Breast epithelium (tissue), 3 donors: ENCODE measurements around the gene SBNO1.

ENCODE experiments used
- POLR2AphosphoS5 ChIP-seq, 3 donors: sonication (generic); formaldehyde crosslinking; IDR thresholded peaks; one replicate each; pipeline ENCODE4 v1.6.1; 2017; ENCODE audit warnings: antibody characterized with exemption in 3 of 3
- TF ChIP-seq, protein P1 (sequence below), 3 donors: fragments of 450-650 bp; IDR thresholded peaks; one replicate each; pipeline ENCODE4 v1.5.1; 2016 to 2017; ENCODE audit warnings: antibody characterized with exemption in 3 of 3, mild to moderate bottlenecking in 3 of 3, moderate library complexity in 3 of 3

DNA sequence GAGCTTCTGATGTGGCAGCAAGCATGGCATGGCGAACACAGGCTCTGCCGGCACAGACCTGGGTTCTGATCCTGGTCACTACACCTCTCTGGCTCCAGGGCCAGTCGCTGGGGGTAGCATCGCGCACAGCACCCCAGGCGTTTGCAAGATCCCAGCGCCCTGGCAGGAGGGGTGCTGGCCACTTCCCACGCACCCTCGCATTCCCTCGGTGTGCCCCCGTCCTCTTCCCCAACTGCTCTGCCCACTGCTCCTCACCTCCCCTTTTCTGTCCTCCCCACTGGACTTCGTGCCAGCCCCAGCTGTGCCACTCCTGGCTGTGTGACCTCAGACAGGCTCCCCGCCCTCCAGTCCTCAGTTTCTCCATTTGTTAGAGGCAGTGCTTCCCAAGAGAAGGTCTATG lies 95.8 kb downstream of the SBNO1 start:
- TF ChIP-seq POLR2AphosphoS5 (IDR thresholded peaks at IDR 0.05), result no peak
- TF ChIP-seq, protein P1, sequence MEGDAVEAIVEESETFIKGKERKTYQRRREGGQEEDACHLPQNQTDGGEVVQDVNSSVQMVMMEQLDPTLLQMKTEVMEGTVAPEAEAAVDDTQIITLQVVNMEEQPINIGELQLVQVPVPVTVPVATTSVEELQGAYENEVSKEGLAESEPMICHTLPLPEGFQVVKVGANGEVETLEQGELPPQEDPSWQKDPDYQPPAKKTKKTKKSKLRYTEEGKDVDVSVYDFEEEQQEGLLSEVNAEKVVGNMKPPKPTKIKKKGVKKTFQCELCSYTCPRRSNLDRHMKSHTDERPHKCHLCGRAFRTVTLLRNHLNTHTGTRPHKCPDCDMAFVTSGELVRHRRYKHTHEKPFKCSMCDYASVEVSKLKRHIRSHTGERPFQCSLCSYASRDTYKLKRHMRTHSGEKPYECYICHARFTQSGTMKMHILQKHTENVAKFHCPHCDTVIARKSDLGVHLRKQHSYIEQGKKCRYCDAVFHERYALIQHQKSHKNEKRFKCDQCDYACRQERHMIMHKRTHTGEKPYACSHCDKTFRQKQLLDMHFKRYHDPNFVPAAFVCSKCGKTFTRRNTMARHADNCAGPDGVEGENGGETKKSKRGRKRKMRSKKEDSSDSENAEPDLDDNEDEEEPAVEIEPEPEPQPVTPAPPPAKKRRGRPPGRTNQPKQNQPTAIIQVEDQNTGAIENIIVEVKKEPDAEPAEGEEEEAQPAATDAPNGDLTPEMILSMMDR (IDR thresholded peaks at IDR 0.05), result no peak
